GM23248 (cell line): Measurements from ENCODE around the gene HACD1. TPM values are rescaled to one million over a fixed set of nuclear protein-coding genes. Genes with fewer than 3 reads are reported as not detected.

Experiments used
- DNase-seq: peaks from one replicate; pipeline ENCODE4 v3.0.0-alpha.2; 2015
- H2AFZ ChIP-seq: fragments of 200-600 bp; sonication (generic); 2 replicates; pipeline ENCODE4 v1.6.1; 2016; ENCODE audit warnings: antibody characterized with exemption
- H3F3A ChIP-seq: fragments of 200-600 bp; sonication (generic); 2 replicates; pipeline ENCODE4 v1.6.1; 2016; ENCODE audit warnings: mild to moderate bottlenecking, antibody characterized with exemption, mixed run types; ENCODE audit not compliant: insufficient read depth
- H3K27ac ChIP-seq: fragments of 200-600 bp; sonication (generic); 2 replicates; pipeline ENCODE4 v1.5.1; 2016; ENCODE audit warnings: mild to moderate bottlenecking
- H3K27me3 ChIP-seq: fragments of 200-600 bp; sonication (generic); replicated peaks from 2 replicates; pipeline ENCODE4 v1.6.1; 2016; ENCODE audit warnings: mild to moderate bottlenecking; ENCODE audit not compliant: insufficient read depth
- H3K36me3 ChIP-seq: fragments of 200-600 bp; sonication (generic); 2 replicates; pipeline ENCODE4 v1.6.1; 2016; ENCODE audit warnings: low read depth, mild to moderate bottlenecking
- H3K4me1 ChIP-seq: fragments of 200-600 bp; sonication (generic); 2 replicates; pipeline ENCODE4 v1.6.1; 2016; ENCODE audit warnings: mild to moderate bottlenecking; ENCODE audit not compliant: insufficient read depth
- H3K4me2 ChIP-seq: fragments of 200-600 bp; sonication (generic); one replicate; pipeline ENCODE4 v1.6.1; 2016; ENCODE audit warnings: mild to moderate bottlenecking; ENCODE audit not compliant: unreplicated experiment
- H3K4me3 ChIP-seq: fragments of 200-600 bp; sonication (generic); 2 replicates; pipeline ENCODE4 v1.5.1; 2016; ENCODE audit warnings: mild to moderate bottlenecking
- H3K79me2 ChIP-seq: fragments of 200-600 bp; sonication (generic); 2 replicates; pipeline ENCODE4 v1.6.1; 2016; ENCODE audit warnings: mild to moderate bottlenecking; ENCODE audit not compliant: insufficient read depth
- H3K9ac ChIP-seq: fragments of 200-600 bp; sonication (generic); 2 replicates; pipeline ENCODE4 v1.6.1; 2016; ENCODE audit warnings: mild to moderate bottlenecking
- H3K9me2 ChIP-seq: fragments of 200-600 bp; sonication (generic); 2 replicates; pipeline ENCODE4 v1.6.1; 2016; ENCODE audit warnings: mixed run types, mild to moderate bottlenecking, moderate library complexity; ENCODE audit not compliant: insufficient read depth
- H3K9me3 ChIP-seq: fragments of 200-600 bp; sonication (generic); one replicate; pipeline ENCODE4 v1.6.1; 2017; ENCODE audit warnings: low read depth
- H4K20me1 ChIP-seq: fragments of 200-600 bp; sonication (generic); 2 replicates; pipeline ENCODE4 v1.6.0; 2016; ENCODE audit not compliant: insufficient read depth
- EZH2 ChIP-seq: fragments of 200-600 bp; sonication (generic); IDR thresholded peaks from 2 replicates; pipeline ENCODE4 v1.6.1; 2018; ENCODE audit warnings: antibody characterized with exemption, mild to moderate bottlenecking; ENCODE audit not compliant: insufficient read depth, poor library complexity, severe bottlenecking
- EZH2phosphoT487 ChIP-seq: fragments of 200-600 bp; sonication (generic); IDR thresholded peaks from 2 replicates; pipeline ENCODE4 v1.6.1; 2018; ENCODE audit warnings: antibody characterized with exemption, moderate library complexity, mild to moderate bottlenecking, low read depth; ENCODE audit not compliant: insufficient read depth
- WGBS, 2 experiments: methylation state at CpG; one replicate each; pipeline ENCODE4 v1.1.6; 2015 to 2017; ENCODE audit warnings: low lambda C conversion rate in 2 of 2, low coverage in 1 of 2; ENCODE audit errors: missing lambda C conversion rate in 2 of 2; 5-methylcytosine and 5-hydroxymethylcytosine counted together
- in situ Hi-C: fragments of 300-500 bp; cut with MboI; formaldehyde crosslinking; loops from 2 replicates; pipeline ENCODE4 v1.15.0; 2020
- polyA plus RNA-seq: library from polyadenylated mRNA; unstranded; fragments of >200 nt; fragmentation: Nextera tagmentation; extraction: Ambion mirVana; gene quantifications from 2 replicates; pipeline ENCODE4 v1.2.1, GENCODE V29; 2016
- total RNA-seq: library from RNA; depleted of rRNA; stranded (reverse); fragments of >200 nt; shearing (Covaris generic); gene quantifications from 2 replicates; pipeline ENCODE4 v1.2.3, GENCODE V29; 2014

Gene HACD1
- total and polyA plus RNA-seq, 2 experiments from 2014 or later: 64.0 to 157 TPM

- no peaks in the 10 kb centered on the region for H3K79me2 ChIP-seq
- no peak overlapping the region for H2AFZ ChIP-seq
- H3K9me2 ChIP-seq: no peaks in the 10 kb centered on the region
- no peaks in the 10 kb centered on the region for H3K9me3 ChIP-seq
- no peaks in the 10 kb centered on the region for H3K36me3 ChIP-seq
- H3K9ac ChIP-seq: no peak overlapping the region
- H3K27me3 ChIP-seq: no peaks in the 10 kb centered on the region
- H3K4me1 ChIP-seq: peaks cover 6% of the 10 kb centered on the region; the same call in 1 of the 2 replicates
- H3K27ac ChIP-seq: no peak overlapping the region
- no peak overlapping the region for H3K4me2 ChIP-seq
- TF ChIP-seq EZH2: no peak
- TF ChIP-seq EZH2phosphoT487: no peak
- peak; percentile 16 for DNase-seq
- 37 to 53% methylated on average over 2 of the region's 2 CpGs for WGBS, 2 experiments
- in situ Hi-C loops: no loop called here
- no peaks in the 10 kb centered on the region for H3F3A ChIP-seq
- no peaks in the 10 kb centered on the region for H4K20me1 ChIP-seq
- no peak overlapping the region for H3K4me3 ChIP-seq
Measured at GRCh38 chr10:17561111-17561510, 56.1 kb downstream of the HACD1 start.

- WGBS, 2 experiments: 61 to 63% methylated on average over 3 of the region's 3 CpGs
- no peak overlapping the region for H3K4me3 ChIP-seq
Measured at GRCh38 chr10:17557459-17557858, 59.7 kb downstream of the HACD1 start.

GRCh38 chr10:17548770-17549169 lies 68.4 kb downstream of the HACD1 start:
- Histone ChIP-seq H3K27ac (no peak overlapping the region), H3K9me3 (no peaks in the 10 kb centered on the region), H3K9me2 (no peaks in the 10 kb centered on the region), H3K27me3 (no peaks in the 10 kb centered on the region), H3K79me2 (no peaks in the 10 kb centered on the region), H4K20me1 (no peaks in the 10 kb centered on the region), H3K4me1 (no peaks in the 10 kb centered on the region), H3K36me3 (no peaks in the 10 kb centered on the region), H3F3A (no peaks in the 10 kb centered on the region), H3K9ac (no peak overlapping the region), H3K4me3 (no peak overlapping the region), H3K4me2 (no peak overlapping the region), H2AFZ (no peak overlapping the region)
- no peak for DNase-seq
- in situ Hi-C loops: no loop called here
- TF ChIP-seq EZH2 (no peak), EZH2phosphoT487 (no peak)
- 26 to 35% methylated on average over 3 of the region's 3 CpGs for WGBS, 2 experiments

More at GRCh38 chr10:17557459-17557858, 59.7 kb downstream of the HACD1 start:
- no peak for DNase-seq
- Histone ChIP-seq H4K20me1 (no peaks in the 10 kb centered on the region), H2AFZ (no peak overlapping the region), H3K36me3 (no peaks in the 10 kb centered on the region), H3K27me3 (no peaks in the 10 kb centered on the region), H3K9ac (no peak overlapping the region), H3F3A (no peaks in the 10 kb centered on the region), H3K4me1 (peaks cover 5% of the 10 kb centered on the region; the same call in 1 of the 2 replicates), H3K9me2 (no peaks in the 10 kb centered on the region), H3K27ac (no peak overlapping the region), H3K79me2 (no peaks in the 10 kb centered on the region), H3K4me2 (no peak overlapping the region), H3K9me3 (no peaks in the 10 kb centered on the region)
- in situ Hi-C loops: no loop called here
- TF ChIP-seq EZH2phosphoT487: no peak
- no peak for TF ChIP-seq EZH2

GRCh38 chr10:17548162-17548561 lies 69.0 kb downstream of the HACD1 start:
- Histone ChIP-seq H2AFZ (no peak overlapping the region), H3K4me3 (no peak overlapping the region), H3K79me2 (no peaks in the 10 kb centered on the region), H3F3A (no peaks in the 10 kb centered on the region), H3K4me1 (no peaks in the 10 kb centered on the region), H4K20me1 (no peaks in the 10 kb centered on the region), H3K36me3 (no peaks in the 10 kb centered on the region), H3K27ac (no peak overlapping the region), H3K9me2 (no peaks in the 10 kb centered on the region), H3K9ac (no peak overlapping the region), H3K9me3 (no peaks in the 10 kb centered on the region), H3K27me3 (no peaks in the 10 kb centered on the region), H3K4me2 (no peak overlapping the region)
- DNase-seq: no peak
- WGBS, 2 experiments: 82 to 95% methylated on average over 2 of the region's 2 CpGs
- in situ Hi-C loops: no loop called here
- no peak for TF ChIP-seq EZH2
- TF ChIP-seq EZH2phosphoT487: no peak

GRCh38 chr10:17547060-17547459 lies 70.1 kb downstream of the HACD1 start:
- Histone ChIP-seq H3K79me2 (no peaks in the 10 kb centered on the region), H3K9ac (no peak overlapping the region), H3K27me3 (no peaks in the 10 kb centered on the region), H2AFZ (no peak overlapping the region), H3K9me3 (no peaks in the 10 kb centered on the region), H3K4me3 (no peak overlapping the region), H3K27ac (no peak overlapping the region), H3K9me2 (no peaks in the 10 kb centered on the region), H4K20me1 (no peaks in the 10 kb centered on the region), H3K4me1 (no peaks in the 10 kb centered on the region), H3K4me2 (no peak overlapping the region), H3F3A (no peaks in the 10 kb centered on the region), H3K36me3 (no peaks in the 10 kb centered on the region)
- 54 to 61% methylated on average over 2 of the region's 2 CpGs for WGBS, 2 experiments
- TF ChIP-seq EZH2phosphoT487: no peak
- TF ChIP-seq EZH2: no peak
- no peak for DNase-seq
- in situ Hi-C loops: no loop called here
